Astrocyte (in vitro differentiated cells and primary cell): ENCODE results near the gene SEC11C. TPM values are rescaled to one million over a fixed set of nuclear protein-coding genes. Genes with fewer than 3 reads are reported as not detected.

Source experiments
- DNase-seq: peaks from one replicate; pipeline ENCODE4 v3.0.0-alpha.2; 2010; ENCODE audit warnings: low read depth
- FAIRE-seq: peaks from 2 replicates; lab custom pipeline; 2011; peaks lifted over from hg19 to GRCh38; lab: Jason Lieb, UNC
- H2AFZ ChIP-seq: 2 replicates; pipeline ENCODE4 v1.6.0; 2012; ENCODE audit warnings: low read depth, low read length, inconsistent platforms
- H3K27ac ChIP-seq: 2 replicates; pipeline ENCODE4 v1.5.1; 2011; ENCODE audit warnings: low read depth, low read length, inconsistent platforms
- H3K27me3 ChIP-seq: 2 replicates; pipeline ENCODE4 v1.6.0; 2011; ENCODE audit warnings: low read length, inconsistent platforms; ENCODE audit not compliant: insufficient read depth
- H3K36me3 ChIP-seq: 2 replicates; pipeline ENCODE4 v1.5.1; 2011; ENCODE audit warnings: low read length, inconsistent platforms; ENCODE audit not compliant: insufficient read depth
- H3K4me1 ChIP-seq: 2 replicates; pipeline ENCODE4 v1.5.1; 2011; ENCODE audit warnings: low read length, inconsistent platforms; ENCODE audit not compliant: insufficient read depth
- H3K4me2 ChIP-seq: 2 replicates; pipeline ENCODE4 v1.6.0; 2012; ENCODE audit warnings: low read length, inconsistent platforms
- H3K4me3 ChIP-seq: 2 replicates; pipeline ENCODE4 v1.5.1; 2011; ENCODE audit warnings: low read depth, mild to moderate bottlenecking, low read length, inconsistent platforms; ENCODE audit not compliant: insufficient read depth
- H3K79me2 ChIP-seq: 2 replicates; pipeline ENCODE4 v1.6.0; 2012; ENCODE audit warnings: mild to moderate bottlenecking, low read length, inconsistent platforms; ENCODE audit not compliant: insufficient read depth
- H3K9ac ChIP-seq: 2 replicates; pipeline ENCODE4 v1.6.0; 2012; ENCODE audit warnings: mild to moderate bottlenecking, low read length, inconsistent platforms
- H3K9me3 ChIP-seq: 2 replicates; pipeline ENCODE4 v1.5.1; 2012; ENCODE audit warnings: low read depth, mild to moderate bottlenecking, low read length, inconsistent platforms; ENCODE audit not compliant: insufficient read depth
- H4K20me1 ChIP-seq: 2 replicates; pipeline ENCODE4 v1.6.0; 2012; ENCODE audit warnings: low read length, inconsistent platforms; ENCODE audit not compliant: insufficient read depth
- H3K27ac Mint-ChIP-seq: one replicate; pipeline ENCODE4 v1.8.0; 2021; ENCODE audit warnings: mild to moderate bottlenecking, mixed read lengths; ENCODE audit not compliant: unreplicated experiment
- H3K27me3 Mint-ChIP-seq: one replicate; pipeline ENCODE4 v1.8.0; 2021; ENCODE audit warnings: low read depth, mixed read lengths; ENCODE audit not compliant: unreplicated experiment
- H3K36me3 Mint-ChIP-seq: one replicate; pipeline ENCODE4 v1.8.0; 2021; ENCODE audit warnings: low read depth, mixed read lengths; ENCODE audit not compliant: unreplicated experiment
- H3K4me1 Mint-ChIP-seq: one replicate; pipeline ENCODE4 v1.8.0; 2021; ENCODE audit warnings: low read depth, mixed read lengths; ENCODE audit not compliant: unreplicated experiment
- H3K4me3 Mint-ChIP-seq: one replicate; pipeline ENCODE4 v1.8.0; 2021; ENCODE audit warnings: mild to moderate bottlenecking, moderate library complexity, mixed read lengths; ENCODE audit not compliant: unreplicated experiment
- H3K9me3 Mint-ChIP-seq: one replicate; pipeline ENCODE4 v1.8.0; 2021; ENCODE audit warnings: mild to moderate bottlenecking, mixed read lengths; ENCODE audit not compliant: unreplicated experiment
- EZH2 ChIP-seq: IDR thresholded peaks from 2 replicates; pipeline ENCODE4 v1.6.1; 2012; ENCODE audit warnings: mild to moderate bottlenecking, low read length, inconsistent platforms; ENCODE audit not compliant: insufficient read depth
- total RNA-seq: library from RNA; stranded (reverse); gene quantifications from 2 replicates; pipeline ENCODE4 v1.2.1, GENCODE V29; 2021
- TF ChIP-seq, protein P1 (sequence below): IDR thresholded peaks from 2 replicates; pipeline ENCODE4 v1.5.1; 2011; ENCODE audit warnings: low read depth, mild to moderate bottlenecking, inconsistent platforms, low read length, moderate library complexity; ENCODE audit not compliant: insufficient read depth

Gene SEC11C
- total RNA-seq, 1 donor from 2014 or later: 38.0 TPM

DNA sequence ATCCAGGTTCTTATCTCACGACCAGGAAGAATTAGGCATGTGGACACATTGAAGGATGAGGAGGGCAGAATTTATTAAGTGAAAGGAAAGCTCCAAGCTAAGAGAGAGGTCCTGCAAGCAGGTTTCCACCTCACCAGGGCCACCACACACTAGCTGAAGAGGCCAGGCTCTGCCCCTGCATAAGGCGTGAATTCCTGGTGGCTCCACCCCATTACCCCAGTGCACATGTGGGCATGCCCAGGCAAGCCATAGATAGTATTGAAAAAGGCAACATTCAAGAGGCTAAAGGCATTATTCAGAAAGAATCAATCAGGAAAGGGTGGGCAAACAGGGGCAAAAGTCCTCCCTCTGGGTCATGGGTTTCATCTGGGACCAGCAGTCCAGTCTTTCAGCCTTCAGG is 49.3 kb downstream of the SEC11C start:
- no peak overlapping the region for H3K9ac ChIP-seq
- FAIRE-seq: no peak
- no peaks in the 10 kb centered on the region for H4K20me1 ChIP-seq
- Mint-ChIP-seq H3K4me3 (no peak overlapping the region), H3K4me1 (no peaks in the 10 kb centered on the region), H3K27ac (no peak overlapping the region), H3K9me3 (peaks cover 8% of the 10 kb centered on the region), H3K36me3 (peaks cover 1% of the 10 kb centered on the region), H3K27me3 (peaks cover 3% of the 10 kb centered on the region)
- H3K4me2 ChIP-seq: no peak overlapping the region
- H3K9me3 ChIP-seq: no peaks in the 10 kb centered on the region
- H3K27me3 ChIP-seq: peaks cover 3% of the 10 kb centered on the region
- H2AFZ ChIP-seq: no peak overlapping the region
- no peak overlapping the region for H3K4me3 ChIP-seq
- no peaks in the 10 kb centered on the region for H3K79me2 ChIP-seq
- no peak overlapping the region for H3K27ac ChIP-seq
- TF ChIP-seq EZH2: no peak
- TF ChIP-seq, protein P1, sequence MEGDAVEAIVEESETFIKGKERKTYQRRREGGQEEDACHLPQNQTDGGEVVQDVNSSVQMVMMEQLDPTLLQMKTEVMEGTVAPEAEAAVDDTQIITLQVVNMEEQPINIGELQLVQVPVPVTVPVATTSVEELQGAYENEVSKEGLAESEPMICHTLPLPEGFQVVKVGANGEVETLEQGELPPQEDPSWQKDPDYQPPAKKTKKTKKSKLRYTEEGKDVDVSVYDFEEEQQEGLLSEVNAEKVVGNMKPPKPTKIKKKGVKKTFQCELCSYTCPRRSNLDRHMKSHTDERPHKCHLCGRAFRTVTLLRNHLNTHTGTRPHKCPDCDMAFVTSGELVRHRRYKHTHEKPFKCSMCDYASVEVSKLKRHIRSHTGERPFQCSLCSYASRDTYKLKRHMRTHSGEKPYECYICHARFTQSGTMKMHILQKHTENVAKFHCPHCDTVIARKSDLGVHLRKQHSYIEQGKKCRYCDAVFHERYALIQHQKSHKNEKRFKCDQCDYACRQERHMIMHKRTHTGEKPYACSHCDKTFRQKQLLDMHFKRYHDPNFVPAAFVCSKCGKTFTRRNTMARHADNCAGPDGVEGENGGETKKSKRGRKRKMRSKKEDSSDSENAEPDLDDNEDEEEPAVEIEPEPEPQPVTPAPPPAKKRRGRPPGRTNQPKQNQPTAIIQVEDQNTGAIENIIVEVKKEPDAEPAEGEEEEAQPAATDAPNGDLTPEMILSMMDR: no peak
- no peaks in the 10 kb centered on the region for H3K36me3 ChIP-seq
- DNase-seq: no peak
- H3K4me1 ChIP-seq: no peaks in the 10 kb centered on the region

DNA sequence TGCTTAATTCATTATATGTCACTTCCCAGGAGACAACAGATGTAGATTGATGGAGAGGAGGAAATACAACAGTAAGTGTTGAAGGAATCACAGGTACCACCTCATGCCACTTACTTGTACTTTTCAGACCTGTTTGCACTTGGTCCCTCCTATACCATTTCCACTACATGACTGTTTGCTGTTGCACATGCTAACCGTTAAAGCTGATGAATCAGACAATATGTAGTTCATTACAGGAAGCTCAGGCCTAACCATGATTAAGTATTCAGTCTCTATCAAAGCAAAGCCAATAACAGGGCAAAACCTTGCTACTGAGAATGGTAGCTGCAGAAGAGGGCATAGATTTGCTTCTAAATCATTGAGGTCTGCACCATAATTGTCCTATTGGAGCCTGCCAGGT is 50.1 kb downstream of the SEC11C start:
- H3K9ac ChIP-seq: no peak overlapping the region
- H3K4me3 Mint-ChIP-seq: no peak overlapping the region
- no peaks in the 10 kb centered on the region for H3K4me1 ChIP-seq
- peaks cover 8% of the 10 kb centered on the region for H3K9me3 Mint-ChIP-seq
- FAIRE-seq (no peak), DNase-seq (no peak)
- H3K9me3 ChIP-seq: no peaks in the 10 kb centered on the region
- H3K36me3 Mint-ChIP-seq: peaks cover 1% of the 10 kb centered on the region
- H2AFZ ChIP-seq: no peak overlapping the region
- H3K27me3 Mint-ChIP-seq: peaks cover 3% of the 10 kb centered on the region
- peaks cover 3% of the 10 kb centered on the region for H3K27me3 ChIP-seq
- H3K36me3 ChIP-seq: no peaks in the 10 kb centered on the region
- TF ChIP-seq EZH2: no peak
- TF ChIP-seq, protein P1: no peak
- no peak overlapping the region for H3K27ac Mint-ChIP-seq
- H3K4me3 ChIP-seq: no peak overlapping the region
- H3K4me2 ChIP-seq: no peak overlapping the region
- no peaks in the 10 kb centered on the region for H4K20me1 ChIP-seq
- no peaks in the 10 kb centered on the region for H3K4me1 Mint-ChIP-seq
- no peak overlapping the region for H3K27ac ChIP-seq
- no peaks in the 10 kb centered on the region for H3K79me2 ChIP-seq

DNA sequence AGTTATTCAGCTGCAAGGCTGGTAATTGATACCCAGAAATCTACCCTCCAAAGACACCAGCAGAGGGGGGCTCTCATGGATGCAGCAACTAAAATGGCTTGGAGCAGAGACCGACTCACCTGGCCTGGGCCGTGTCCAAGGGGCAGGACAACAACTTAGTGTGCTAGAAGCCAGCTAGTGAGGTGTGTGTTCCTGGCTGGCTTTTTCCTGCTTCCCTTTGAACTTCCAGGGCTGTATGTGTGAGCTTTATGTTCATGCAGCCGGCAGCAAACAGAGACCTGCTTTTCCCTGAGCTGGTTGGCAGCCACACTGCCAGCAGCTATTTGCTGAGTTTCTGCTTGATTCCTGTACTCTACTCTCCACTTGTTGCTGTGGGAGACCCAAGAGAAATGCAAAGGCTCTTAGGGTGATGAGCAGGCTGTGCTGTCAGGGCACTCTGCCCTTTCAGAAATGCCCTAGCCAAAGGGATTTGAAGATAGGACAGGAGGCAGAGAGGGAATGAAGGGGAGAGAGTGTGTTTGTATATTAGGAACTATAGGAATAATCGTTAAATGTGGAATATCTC is 56.6 kb downstream of the SEC11C start:
- Mint-ChIP-seq H3K27me3 (peaks cover 31% of the 10 kb centered on the region), H3K4me1 (no peaks in the 10 kb centered on the region), H3K27ac (no peak overlapping the region), H3K4me3 (no peak overlapping the region), H3K36me3 (no peaks in the 10 kb centered on the region), H3K9me3 (peaks cover 3% of the 10 kb centered on the region)
- Histone ChIP-seq H3K27ac (no peak overlapping the region), H3K27me3 (peaks cover 22% of the 10 kb centered on the region), H3K9ac (no peak overlapping the region), H3K9me3 (no peaks in the 10 kb centered on the region), H3K4me3 (no peak overlapping the region), H3K4me2 (no peak overlapping the region), H3K36me3 (no peaks in the 10 kb centered on the region), H3K79me2 (no peaks in the 10 kb centered on the region), H3K4me1 (no peaks in the 10 kb centered on the region), H4K20me1 (no peaks in the 10 kb centered on the region), H2AFZ (no peak overlapping the region)
- TF ChIP-seq, protein P1: no peak
- TF ChIP-seq EZH2: no peak
- FAIRE-seq (no peak), DNase-seq (no peak)
